ENCODE data around the gene BATF.

BATF gene

DNA sequence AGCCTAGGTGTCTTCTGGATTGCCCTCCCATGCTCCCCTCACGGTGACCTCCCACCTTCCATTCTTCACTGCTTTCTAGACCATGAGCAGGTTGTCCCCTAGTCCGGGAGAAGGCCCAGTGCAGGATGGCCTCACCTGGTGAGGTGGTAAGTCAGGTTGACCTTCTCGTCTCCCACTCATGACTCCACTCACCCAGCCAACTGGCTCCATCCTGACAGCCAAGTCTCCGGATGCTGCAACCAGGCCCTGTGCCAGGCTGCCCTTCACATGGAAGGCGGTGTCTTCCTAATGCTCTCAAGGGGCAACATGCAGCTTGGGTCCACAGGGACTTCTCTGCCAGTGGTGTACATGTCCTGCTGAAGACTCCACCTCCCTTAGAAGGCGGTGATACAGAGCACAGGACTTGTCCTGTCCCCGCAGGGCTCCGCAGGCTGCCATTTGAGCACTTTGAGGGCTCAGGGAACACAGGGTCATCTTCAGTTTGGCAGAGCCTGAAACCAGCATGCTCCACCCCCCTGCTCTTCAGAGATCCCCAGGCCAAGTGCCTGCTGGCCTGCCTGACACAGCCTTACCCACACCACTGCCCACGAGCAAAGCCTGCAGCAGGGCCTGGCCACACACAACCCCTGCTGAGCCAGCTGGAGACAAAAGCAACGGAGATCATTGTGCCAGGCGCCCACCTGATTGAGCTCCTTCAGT, 25.4 kb downstream of the BATF start:
- TF ChIP-seq, protein P1, sequence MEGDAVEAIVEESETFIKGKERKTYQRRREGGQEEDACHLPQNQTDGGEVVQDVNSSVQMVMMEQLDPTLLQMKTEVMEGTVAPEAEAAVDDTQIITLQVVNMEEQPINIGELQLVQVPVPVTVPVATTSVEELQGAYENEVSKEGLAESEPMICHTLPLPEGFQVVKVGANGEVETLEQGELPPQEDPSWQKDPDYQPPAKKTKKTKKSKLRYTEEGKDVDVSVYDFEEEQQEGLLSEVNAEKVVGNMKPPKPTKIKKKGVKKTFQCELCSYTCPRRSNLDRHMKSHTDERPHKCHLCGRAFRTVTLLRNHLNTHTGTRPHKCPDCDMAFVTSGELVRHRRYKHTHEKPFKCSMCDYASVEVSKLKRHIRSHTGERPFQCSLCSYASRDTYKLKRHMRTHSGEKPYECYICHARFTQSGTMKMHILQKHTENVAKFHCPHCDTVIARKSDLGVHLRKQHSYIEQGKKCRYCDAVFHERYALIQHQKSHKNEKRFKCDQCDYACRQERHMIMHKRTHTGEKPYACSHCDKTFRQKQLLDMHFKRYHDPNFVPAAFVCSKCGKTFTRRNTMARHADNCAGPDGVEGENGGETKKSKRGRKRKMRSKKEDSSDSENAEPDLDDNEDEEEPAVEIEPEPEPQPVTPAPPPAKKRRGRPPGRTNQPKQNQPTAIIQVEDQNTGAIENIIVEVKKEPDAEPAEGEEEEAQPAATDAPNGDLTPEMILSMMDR (IDR thresholded peaks at IDR 0.05; ENCODE audit: low read depth, low read length), result no peak
- no peak overlapping the region for H3K4me3 ChIP-seq (replicated peaks in 1 of 2; ENCODE audit: low read depth in 2 of 2, low read length in 2 of 2)
- no peak for DNase-seq (ENCODE audit: low read depth in 2 of 2)

DNA sequence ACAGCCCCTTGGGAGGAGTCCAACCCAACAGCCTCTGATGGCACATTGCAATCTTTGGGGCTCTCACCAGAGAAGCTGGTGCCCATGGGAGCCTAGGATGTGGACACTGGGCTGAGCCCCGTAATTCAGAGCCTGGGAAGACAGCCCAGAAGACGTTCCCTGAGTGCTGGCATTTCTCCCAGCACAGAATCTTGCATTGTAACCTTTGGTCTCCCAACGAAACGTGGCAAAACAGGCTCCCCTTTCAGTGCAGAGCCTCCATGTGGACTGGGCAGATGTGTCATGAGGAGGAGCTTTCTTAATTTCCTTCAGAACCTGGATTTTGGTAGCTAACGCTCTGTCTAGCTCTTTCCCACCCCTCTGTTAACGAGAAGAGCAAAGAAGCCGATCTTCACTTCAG, 26.3 kb downstream of the BATF start:
- H3K4me3 ChIP-seq (replicated peaks in 1 of 2; ENCODE audit: low read depth in 2 of 2, low read length in 2 of 2), result no peak overlapping the region
- DNase-seq (ENCODE audit: low read depth in 2 of 2), result peak; percentile 37 to 84
- TF ChIP-seq, protein P1 (IDR thresholded peaks at IDR 0.05; ENCODE audit: low read depth, low read length), result no peak

DNA sequence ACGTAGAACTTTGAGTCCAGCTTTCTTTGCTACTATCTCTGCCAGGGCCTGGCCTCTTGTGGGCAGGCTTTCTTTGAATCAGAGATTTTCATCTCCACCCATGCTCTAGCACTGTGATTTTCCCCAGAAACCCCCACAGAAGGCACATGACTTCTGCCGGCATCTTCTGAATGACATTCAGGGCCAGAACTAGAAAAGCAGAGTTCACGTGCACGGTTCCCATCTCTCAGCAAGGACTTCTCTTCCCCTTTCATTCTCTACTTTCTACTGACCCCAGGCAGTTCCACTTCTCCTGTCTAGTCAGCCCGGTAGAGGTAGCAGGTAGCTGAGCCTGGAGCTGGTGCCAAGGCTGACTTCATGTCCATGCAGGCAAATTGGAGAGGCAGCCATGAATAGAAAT, 26.9 kb downstream of the BATF start:
- TF ChIP-seq, protein P1 (IDR thresholded peaks at IDR 0.05; ENCODE audit: low read depth, low read length), result no peak
- no peak for DNase-seq (ENCODE audit: low read depth in 2 of 2)
- H3K4me3 ChIP-seq (replicated peaks in 1 of 2; ENCODE audit: low read depth in 2 of 2, low read length in 2 of 2), result no peak overlapping the region

DNA sequence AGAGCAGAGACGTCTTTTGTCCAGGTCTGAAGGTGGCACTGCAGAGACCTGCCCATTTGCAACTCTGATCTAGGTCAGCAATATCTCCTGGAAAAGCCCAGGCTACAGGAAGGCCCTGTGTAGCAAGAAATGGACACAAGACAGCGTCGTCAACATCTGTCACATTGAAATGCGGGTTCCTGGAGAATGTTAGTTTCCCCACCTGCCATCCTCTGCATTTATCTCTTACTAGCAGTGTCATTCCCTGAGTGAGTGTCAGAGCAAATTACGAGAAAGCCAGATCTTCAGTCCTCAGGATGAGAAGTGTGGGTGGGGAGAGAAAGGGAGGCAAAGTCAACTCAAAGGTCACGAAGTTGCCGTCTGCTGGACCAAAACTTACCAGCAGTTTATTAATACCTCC, 28.8 kb downstream of the BATF start:
- TF ChIP-seq, protein P1 (IDR thresholded peaks at IDR 0.05; ENCODE audit: low read depth, low read length), result no peak
- DNase-seq (ENCODE audit: low read depth in 2 of 2), result no peak
- H3K4me3 ChIP-seq (replicated peaks in 1 of 2; ENCODE audit: low read depth in 2 of 2, low read length in 2 of 2), result no peak overlapping the region

DNA sequence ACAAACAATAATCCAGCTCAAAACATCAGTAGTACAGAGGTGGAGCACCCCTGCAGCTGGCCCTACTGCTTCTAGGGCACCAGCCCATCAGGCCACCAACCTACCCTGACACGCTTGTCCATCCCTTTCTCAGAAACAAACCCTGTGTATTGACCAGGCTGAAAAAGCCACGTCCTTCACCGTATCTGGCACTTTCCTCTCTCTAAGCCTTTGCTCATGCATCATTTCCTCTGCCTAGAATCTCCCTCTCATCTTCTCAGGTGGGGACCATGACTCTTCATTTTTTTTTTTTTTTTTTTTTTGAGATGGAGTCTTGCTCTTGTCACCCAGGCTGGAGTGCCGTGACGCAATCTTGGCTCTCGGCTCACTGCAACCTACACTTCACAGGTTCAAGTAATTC, 30.9 kb downstream of the BATF start:
- no peak for DNase-seq (ENCODE audit: low read depth in 2 of 2)
- H3K4me3 ChIP-seq (replicated peaks in 1 of 2; ENCODE audit: low read depth in 2 of 2, low read length in 2 of 2), result no peak overlapping the region
- TF ChIP-seq, protein P1 (IDR thresholded peaks at IDR 0.05; ENCODE audit: low read depth, low read length), result no peak

DNA sequence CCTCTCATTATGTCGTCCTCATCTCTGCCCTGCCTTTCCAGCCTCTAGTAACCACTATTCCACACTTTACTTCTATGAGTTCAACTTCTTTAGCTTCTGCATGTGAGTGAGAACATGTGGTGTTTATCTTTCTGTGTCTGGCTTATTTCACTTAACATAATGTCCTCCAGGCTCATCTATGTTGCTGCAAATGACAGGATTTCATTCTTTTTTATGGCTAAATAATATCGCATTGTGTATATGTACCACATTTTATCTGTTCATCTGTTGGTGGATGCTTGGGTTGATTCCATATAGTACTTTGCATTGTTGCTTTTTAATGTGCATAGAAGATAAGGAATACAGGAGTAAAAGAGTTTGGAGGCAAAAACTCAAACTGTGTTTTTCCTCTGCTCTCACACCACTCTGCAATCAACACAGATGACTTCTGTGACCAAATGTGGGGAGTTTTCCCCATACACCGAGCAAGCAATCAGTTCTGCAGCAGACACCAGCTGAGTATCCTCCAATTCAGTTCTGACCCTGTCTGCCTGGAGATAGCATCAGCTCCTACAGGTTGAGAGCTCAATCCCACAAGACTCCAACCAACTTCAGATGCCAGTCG, 31.6 kb downstream of the BATF start:
- no peak overlapping the region for H3K4me3 ChIP-seq (replicated peaks in 1 of 2; ENCODE audit: low read depth in 2 of 2, low read length in 2 of 2)
- TF ChIP-seq, protein P1 (IDR thresholded peaks at IDR 0.05; ENCODE audit: low read depth, low read length), result no peak
- no peak for DNase-seq (ENCODE audit: low read depth in 2 of 2)
